ENCODE measurements around the gene MSH5. TPM values are rescaled to one million over a fixed set of nuclear protein-coding genes. Genes with fewer than 3 reads are reported as not detected.

The MSH5 gene
- total and polyA plus RNA-seq, 9 of the 15 experiments (the other 6 are each of a cell fraction or from before 2014, with no cell fraction given) = 12.5 to 104 (median 46.6) TPM

- TF ChIP-seq EP400 (IDR thresholded peaks at IDR 0.05) = no peak
These were observed 31.1 kb downstream of the MSH5 start (continued) for GRCh38 chr6:31770860-31771259.

- BruUV-seq (replicated peaks) = no TSS peak
- H3K79me2 ChIP-seq (ENCODE audit: control insufficient read depth, insufficient read depth, low read length) = no peaks in the 10 kb centered on the region
- ATAC-seq (no peak), DNase-seq (ENCODE audit: extremely low read depth in 1 of 4, low spot score in 3 of 4) (peak in 1 of 4 experiments; percentile 60), FAIRE-seq (no peak)
- in situ Hi-C loops (cut with MboI) = no loop called here
- POLR2A ChIA-PET = interaction anchor here (0.6 to 8.8 kb wide), 12 partner anchors 9 to 116 kb away, joined by 3 to 75 read pairs (median 7); partner anchors contain the start of genes ABHD16A, DDAH2, GPANK1 and HSPA1B
- H3K9me3 ChIP-seq (replicated peaks; ENCODE audit: control insufficient read depth, insufficient read depth, low read depth, low read length) = no peaks in the 10 kb centered on the region
- 65% methylated on average over 4 of the region's 4 CpGs for WGBS (ENCODE audit: insufficient coverage, low coverage, missing lambda C conversion rate)
- intact Hi-C loops (cut with micrococcal nuclease) = loop anchor here (1.0 to 10.0 kb wide), 2 partner anchors 58 to 227 kb away; partner anchors contain the start of genes ATP6V1G2, DDX39B and NFKBIL1
- no peaks in the 10 kb centered on the region for H3K36me3 ChIP-seq (ENCODE audit: control insufficient read depth, insufficient read depth, low read length)
- H3K4me1 ChIP-seq (replicated peaks in 1 of 2; ENCODE audit: control insufficient read depth in 2 of 2, insufficient read depth in 2 of 2, low read length in 2 of 2) = peaks cover 45 to 76% of the 10 kb centered on the region in 2 experiments
- H3K4me2 ChIP-seq (ENCODE audit: insufficient read depth, low read length) = no peak overlapping the region
- no peak overlapping the region for H3K4me3 ChIP-seq
- no peaks in the 10 kb centered on the region for H3K27me3 ChIP-seq (ENCODE audit: control insufficient read depth in 2 of 2, insufficient read depth in 2 of 2, low read length in 2 of 2)
- peak overlapping the region in 1 of 2 experiments; percentile 57; a peak in 2 of 4 replicates for H3K9ac ChIP-seq (ENCODE audit: insufficient read depth in 1 of 2, low read depth in 2 of 2, low read length in 2 of 2)
- peaks cover 10% of the 10 kb centered on the region for H3K9me1 ChIP-seq (ENCODE audit: control insufficient read depth, insufficient read depth, low read length)
- CTCF ChIA-PET (ENCODE audit: low intra/inter-chr PET ratio) = interaction anchor here (0.6 to 2.1 kb wide), 5 partner anchors 43 to 153 kb away, joined by 3 to 10 read pairs (median 4); partner anchors contain the start of gene DDAH2
- H3K27ac ChIP-seq (ENCODE audit: extremely low read depth, low read depth, low read length) = peak overlapping the region; percentile 17; the same call in 1 of the 3 replicates
- H4K20me1 ChIP-seq (replicated peaks; ENCODE audit: control insufficient read depth, insufficient read depth, low read length) = no peaks in the 10 kb centered on the region
- peak overlapping the region; percentile 14 for H2AFZ ChIP-seq (ENCODE audit: low read depth, low read length)
- TF ChIP-seq STAT5B (CRISPR knock-in tag; IDR thresholded peaks at IDR 0.05) (no peak), RBM22 (IDR thresholded peaks at IDR 0.05; ENCODE audit: low read depth, low read length, poor library complexity, severe bottlenecking) (no peak), FOXO4 (CRISPR knock-in tag; IDR thresholded peaks at IDR 0.05) (no peak), MECOM (CRISPR knock-in tag; IDR thresholded peaks at IDR 0.05) (0 out of 2 replicates have a peak, but pooled peaks have one; percentile 13), MAX (CRISPR knock-in tag; IDR thresholded peaks at IDR 0.05) (peak; percentile 57; the same call in 1 of the 2 replicates), HIVEP1 (CRISPR knock-in tag; IDR thresholded peaks at IDR 0.05) (no peak), ZBTB11 (CRISPR knock-in tag; IDR thresholded peaks at IDR 0.05) (0 out of 6 replicates have a peak, but pooled peaks of 1 of the 3 experiments have one; percentile 33), MXI1 (IDR thresholded peaks at IDR 0.05; ENCODE audit: low read depth, low read length) (no peak), MBD2 (IDR thresholded peaks at IDR 0.05; ENCODE audit: borderline replicate concordance, low read depth) (no peak), GTF2A2 (tag; IDR thresholded peaks at IDR 0.05) (no peak), E2F6 (IDR thresholded peaks at IDR 0.05; ENCODE audit: borderline replicate concordance in 1 of 2, extremely low read depth in 1 of 2, insufficient read depth in 1 of 2, insufficient read length in 1 of 2, low read depth in 1 of 2, low read length in 1 of 2, poor library complexity in 1 of 2, severe bottlenecking in 1 of 2) (peak in 1 of 2 experiments; percentile 43)
These were observed 32.2 kb downstream of the MSH5 start for GRCh38 chr6:31771992-31772358.
